ENCODE data around the gene ZFYVE28.
"Not testable (repeated sequence)": the region's sequence is repeated elsewhere in the genome, so short reads cannot be mapped to it uniquely, and the experiment has no call there.

ZFYVE28 gene

GRCh38 chr4:2284161-2284933, 134.1 kb downstream of the ZFYVE28 start:
- DNase-seq = no peak

- no peak for DNase-seq
These were observed 135.2 kb downstream of the ZFYVE28 start for GRCh38 chr4:2283199-2283711.

GRCh38 chr4:2281575-2282343, 136.7 kb downstream of the ZFYVE28 start:
- DNase-seq = peak; percentile 42

GRCh38 chr4:2280531-2281300, 137.7 kb downstream of the ZFYVE28 start:
- DNase-seq = no peak

GRCh38 chr4:2277956-2278355, 140.5 kb downstream of the ZFYVE28 start:
- DNase-seq = no peak

- DNase-seq = no peak
These were observed 141.7 kb downstream of the ZFYVE28 start for GRCh38 chr4:2276581-2277325.

- DNase-seq = no peak
These were observed 142.7 kb downstream of the ZFYVE28 start for GRCh38 chr4:2275546-2276251.

- not testable (repeated sequence) for DNase-seq
These were observed 143.4 kb downstream of the ZFYVE28 start for GRCh38 chr4:2275044-2275397.

GRCh38 chr4:2274320-2275043, 144.0 kb downstream of the ZFYVE28 start:
- DNase-seq = no peak

GRCh38 chr4:2273657-2274319, 144.7 kb downstream of the ZFYVE28 start:
- no peak for DNase-seq

- DNase-seq = no peak
These were observed 145.2 kb downstream of the ZFYVE28 start for GRCh38 chr4:2273221-2273620.

GRCh38 chr4:2272828-2273120, 145.7 kb downstream of the ZFYVE28 start:
- no peak for DNase-seq

GRCh38 chr4:2272026-2272827, 146.2 kb downstream of the ZFYVE28 start:
- no peak for DNase-seq

GRCh38 chr4:2271279-2272025, 147.0 kb downstream of the ZFYVE28 start:
- DNase-seq = no peak

GRCh38 chr4:2270341-2271165, 147.9 kb downstream of the ZFYVE28 start:
- no peak for DNase-seq

- DNase-seq = no peak
These were observed 148.8 kb downstream of the ZFYVE28 start for GRCh38 chr4:2269618-2270163.

- DNase-seq = no peak
These were observed 149.3 kb downstream of the ZFYVE28 start for GRCh38 chr4:2269206-2269531.
